Measurements from ENCODE around the gene SH3BP1. TPM values are rescaled to one million over a fixed set of nuclear protein-coding genes. Genes with fewer than 3 reads are reported as not detected.

Gene SH3BP1
- total and polyA plus RNA-seq, 2 of the 8 experiments (the other 6 are each of a cell fraction or from before 2014, with no cell fraction given), result 23.9 to 40.3 TPM

GRCh38 chr22:37676736-37677492 lies 37.4 kb downstream of the SH3BP1 start:
- Histone ChIP-seq H3K79me2 (ENCODE audit: control insufficient read depth in 1 of 2, insufficient read depth in 2 of 2, low read length in 2 of 2) (no peaks in the 10 kb centered on the region), H3K27me3 (replicated peaks in 1 of 4; ENCODE audit: control insufficient read depth in 3 of 4, extremely low read depth in 1 of 4, insufficient read depth in 3 of 4, low read length in 3 of 4) (peaks cover 0 to 2% (median 0%) of the 10 kb centered on the region in 4 experiments; a peak in 1 of 7 replicates), H2BK12ac (ENCODE audit: low read depth, low read length) (peak overlapping the region; percentile 55; the same call in 1 of the 2 replicates), H3K27ac (ENCODE audit: low read depth, low read length) (no peak overlapping the region), H2AK5ac (ENCODE audit: low read depth, low read length) (no peak overlapping the region), H3K9me3 (ENCODE audit: insufficient read depth in 2 of 2, low read depth in 1 of 2, low read length in 1 of 2) (no peaks in the 10 kb centered on the region), H3K36me3 (ENCODE audit: control insufficient read depth in 2 of 4, insufficient read depth in 4 of 4, low read length in 3 of 4) (no peaks in the 10 kb centered on the region), H3K79me1 (ENCODE audit: low read depth, low read length) (no peaks in the 10 kb centered on the region), H4K20me1 (replicated peaks in 1 of 2; ENCODE audit: control insufficient read depth in 1 of 2, insufficient read depth in 2 of 2, low read length in 2 of 2) (peaks cover 0 to 2% of the 10 kb centered on the region in 2 experiments), H2BK15ac (ENCODE audit: low read length) (peak overlapping the region; percentile 61; the same call in 1 of the 2 replicates), H2BK120ac (replicated peaks; ENCODE audit: low read depth, low read length) (no peak overlapping the region), H4K5ac (ENCODE audit: insufficient read length, low read depth, low read length) (no peak overlapping the region), H2BK5ac (ENCODE audit: low read depth, low read length) (peak overlapping the region; percentile 81; the same call in 1 of the 2 replicates), H3K4me3 (ENCODE audit: extremely low read depth in 1 of 4, insufficient read depth in 2 of 4, low read depth in 3 of 4, low read length in 4 of 4) (peak overlapping the region; percentile 28 to 63 (median 36)), H3K4ac (replicated peaks; ENCODE audit: insufficient read length, low read depth, low read length) (no peak overlapping the region), H3K56ac (replicated peaks; ENCODE audit: insufficient read length, low read depth, low read length) (no peak overlapping the region), H3K23ac (ENCODE audit: insufficient read length) (no peak overlapping the region), H4K8ac (ENCODE audit: extremely low read depth, insufficient read depth, low read length) (no peak overlapping the region), H2BK20ac (ENCODE audit: low read length) (0 out of 2 replicates have a peak overlapping the region, but pooled peaks have one; percentile 72), H3K4me1 (replicated peaks in 1 of 4; ENCODE audit: control insufficient read depth in 3 of 4, insufficient read depth in 4 of 4, low read length in 3 of 4) (peaks cover 0 to 19% (median 13%) of the 10 kb centered on the region in 4 experiments; a peak in 6 of 7 replicates), H3K4me2 (ENCODE audit: insufficient read depth in 1 of 2, low read depth in 2 of 2, low read length in 2 of 2) (peak overlapping the region; percentile 63 to 78), H3K14ac (ENCODE audit: insufficient read length) (no peak overlapping the region), H3K18ac (ENCODE audit: extremely low read depth, low read length) (peak overlapping the region; percentile 56; the same call in 1 of the 2 replicates), H3K9ac (replicated peaks in 1 of 4; ENCODE audit: extremely low read depth in 1 of 4, low read depth in 3 of 4, low read length in 3 of 4) (no peak overlapping the region), H4K91ac (replicated peaks; ENCODE audit: insufficient read length, low read length) (no peak overlapping the region), H3K23me2 (ENCODE audit: low read depth, low read length) (peaks cover 2% of the 10 kb centered on the region; the same call in 1 of the 2 replicates), H2AFZ (ENCODE audit: low read length) (0 out of 2 replicates have a peak overlapping the region, but pooled peaks have one; percentile 63)
- FAIRE-seq, result no peak
- peak; percentile 78 to 87 for DNase-seq (ENCODE audit: low read depth in 1 of 2, low spot score in 2 of 2)
- CTCF ChIA-PET (ENCODE audit: partially characterized antibody), result interaction anchor here (1.2 to 16.3 kb wide), 3 partner anchors 14 to 36 kb away, joined by 3 to 261 read pairs (median 3); partner anchors contain the start of genes PDXP and SH3BP1
- POLR2A ChIA-PET (ENCODE audit: partially characterized antibody), result interaction anchor here (0.6 to 2.2 kb wide), 9 partner anchors 10 to 150 kb away, joined by 3 to 12 read pairs (median 4); partner anchors contain the start of genes GGA1, NOL12 and PDXP
- 14% methylated on average over 20 of the region's 42 CpGs; no CpG with 5 or more reads in 1 of the 2 experiments for WGBS, 2 experiments (ENCODE audit: extremely low coverage in 1 of 2, insufficient coverage in 1 of 2, insufficient read length in 1 of 2, insufficient replicate concordance in 2 of 2, low coverage in 1 of 2, low lambda C conversion rate in 2 of 2, missing lambda C conversion rate in 1 of 2)
- TF ChIP-seq JUND (IDR thresholded peaks at IDR 0.05; ENCODE audit: low read length) (peak; percentile 78), POLR2A (IDR thresholded peaks at IDR 0.05; ENCODE audit: control extremely low read depth in 1 of 2, low read depth in 2 of 2, low read length in 2 of 2) (peak in 1 of 2 experiments; percentile 26; a peak in 1 of 3 replicates), MAX (IDR thresholded peaks at IDR 0.05) (peak; percentile 99), KDM4A (IDR thresholded peaks at IDR 0.05; ENCODE audit: low read depth, low read length, severe bottlenecking) (peak; percentile 39), MAFK (IDR thresholded peaks at IDR 0.05; ENCODE audit: low read depth, low read length) (no peak), ATF2 (IDR thresholded peaks at IDR 0.05; ENCODE audit: low read length) (no peak), SP1 (IDR thresholded peaks at IDR 0.05; ENCODE audit: low read depth, low read length) (peak; percentile 45; the same call in 1 of the 2 replicates), SIN3A (conservative IDR thresholded peaks at IDR 0.05 in 1 of 2, IDR thresholded peaks at IDR 0.05 in 1 of 2; ENCODE audit: low read depth in 1 of 2, low read length in 2 of 2) (peak in 1 of 2 experiments; percentile 45; a peak in 1 of 4 replicates), KDM1A (IDR thresholded peaks at IDR 0.05; ENCODE audit: borderline replicate concordance, low read length) (peak; percentile 34; the same call in 1 of the 2 replicates)

Measured in H1 (cell line).